Measurements from ENCODE around the gene MCM6. TPM values are rescaled to one million over a fixed set of nuclear protein-coding genes. Genes with fewer than 3 reads are reported as not detected.

Gene MCM6
- 10 to 100 TPM; 13.5 to 15.6 TPM for total RNA-seq
- 1 to 10 TPM; 6.8 to 8.9 TPM for polyA plus RNA-seq
- long read RNA-seq, donor 1, transcript MCM6-201 (17 exons, 3,736 nt), result major isoform, 5 of 5 reads
- long read RNA-seq, donor 1, partial matches to known transcripts, result 0 of 5 reads
- long read RNA-seq, donor 1, other reads (novel, unspliced or antisense), result 0 of 5 reads
- long read RNA-seq, donor 2, partial matches to known transcripts, result 0 of 1 reads
- long read RNA-seq, donor 2, other reads (novel, unspliced or antisense), result 0 of 1 reads
- long read RNA-seq, donor 3, partial matches to known transcripts, result 8 of 11 reads
- long read RNA-seq, donor 3, other reads (novel, unspliced or antisense), result 0 of 11 reads
- long read RNA-seq, donor 4, partial matches to known transcripts, result 0 of 2 reads
- long read RNA-seq, donor 4, other reads (novel, unspliced or antisense), result 0 of 2 reads
- long read RNA-seq, donor 5, transcript MCM6-201 (17 exons, 3,736 nt), result major isoform, 10 of 10 reads
- long read RNA-seq, donor 5, partial matches to known transcripts, result 0 of 10 reads
- long read RNA-seq, donor 5, other reads (novel, unspliced or antisense), result 0 of 10 reads

- DNase-seq (peak; percentile 99 to 100 (median 99)), ATAC-seq (ENCODE audit: insufficient read depth, low FRiP score) (peak; percentile 98)
- Histone ChIP-seq H3K4me3 (peak within 1 kb of the TSS; percentile 53), H3K36me3 (ENCODE audit: control insufficient read depth in 4 of 4, insufficient read depth in 4 of 4, low read length in 4 of 4) (peaks cover 0 to 4% (median 2%) of the 10 kb centered on the region in 4 donors), H3K27me3 (ENCODE audit: control insufficient read depth in 3 of 3, insufficient read depth in 3 of 3, low read length in 2 of 3) (no peaks in the 10 kb centered on the region), H3K27ac (ENCODE audit: low read depth in 1 of 2, low read length in 1 of 2) (peak within 1 kb of the TSS; percentile 61 to 78), H3K4me1 (ENCODE audit: control insufficient read depth in 5 of 5, insufficient read depth in 5 of 5, low read length in 5 of 5) (peaks cover 0 to 16% (median 3%) of the 10 kb centered on the region in 5 donors), H3K9me3 (ENCODE audit: control insufficient read depth in 4 of 4, insufficient read depth in 3 of 4, low read length in 3 of 4) (peaks cover 0 to 2% (median 0%) of the 10 kb centered on the region in 4 donors), H3K9ac (ENCODE audit: insufficient read depth in 1 of 2, low read length in 2 of 2) (peak within 1 kb of the TSS; percentile 34 to 72)
- no peak for TF ChIP-seq CTCF (IDR thresholded peaks at IDR 0.05; ENCODE audit: control extremely low read depth, extremely low read depth)
- 0% methylated on average over 62 to 71 of the region's 71 CpGs for WGBS, 2 donors
These were observed at the start of gene MCM6 for GRCh38 chr2:135876066-135876711. TSS of gene MCM6 (minus strand) at chr2:135876443. CDS start at chr2:135876365, 78 bp downstream.

- DNase-seq, result no peak
- TF ChIP-seq CTCF (IDR thresholded peaks at IDR 0.05; ENCODE audit: control extremely low read depth, extremely low read depth), result no peak
- H3K27ac ChIP-seq (ENCODE audit: low read depth in 1 of 2, low read length in 1 of 2), result no peak overlapping the region
- H3K27me3 ChIP-seq (ENCODE audit: control insufficient read depth in 3 of 3, insufficient read depth in 3 of 3, low read length in 2 of 3), result no peaks in the 10 kb centered on the region
- H3K36me3 ChIP-seq (ENCODE audit: control insufficient read depth in 4 of 4, insufficient read depth in 4 of 4, low read length in 4 of 4), result peaks cover 3 to 19% (median 14%) of the 10 kb centered on the region in 4 donors
- no peak overlapping the region for H3K4me3 ChIP-seq
- no peaks in the 10 kb centered on the region for H3K4me1 ChIP-seq (ENCODE audit: control insufficient read depth in 5 of 5, insufficient read depth in 5 of 5, low read length in 5 of 5)
- ATAC-seq (ENCODE audit: insufficient read depth, low FRiP score), result no peak
- 63 to 73% methylated on average over 2 of the region's 2 CpGs for WGBS, 2 donors
- H3K9me3 ChIP-seq (ENCODE audit: control insufficient read depth in 4 of 4, insufficient read depth in 3 of 4, low read length in 3 of 4), result no peaks in the 10 kb centered on the region
- no peak overlapping the region for H3K9ac ChIP-seq (ENCODE audit: insufficient read depth in 1 of 2, low read length in 2 of 2)
These were observed 49.3 kb upstream of the MCM6 start for GRCh38 chr2:135925571-135925970.

GRCh38 chr2:135916207-135916606 lies 40.0 kb upstream of the MCM6 start:
- Histone ChIP-seq H3K4me1 (ENCODE audit: control insufficient read depth in 5 of 5, insufficient read depth in 5 of 5, low read length in 5 of 5) (no peaks in the 10 kb centered on the region), H3K27ac (ENCODE audit: low read depth in 1 of 2, low read length in 1 of 2) (no peak overlapping the region), H3K4me3 (no peak overlapping the region), H3K9ac (ENCODE audit: insufficient read depth in 1 of 2, low read length in 2 of 2) (no peak overlapping the region), H3K9me3 (ENCODE audit: control insufficient read depth in 4 of 4, insufficient read depth in 3 of 4, low read length in 3 of 4) (no peaks in the 10 kb centered on the region), H3K36me3 (ENCODE audit: control insufficient read depth in 4 of 4, insufficient read depth in 4 of 4, low read length in 4 of 4) (peaks cover 0 to 14% (median 2%) of the 10 kb centered on the region in 4 donors), H3K27me3 (ENCODE audit: control insufficient read depth in 3 of 3, insufficient read depth in 3 of 3, low read length in 2 of 3) (no peaks in the 10 kb centered on the region)
- DNase-seq (peak in 2 of 3 donors; percentile 74 to 77), ATAC-seq (ENCODE audit: insufficient read depth, low FRiP score) (no peak)
- peak; percentile 28 for TF ChIP-seq CTCF (IDR thresholded peaks at IDR 0.05; ENCODE audit: control extremely low read depth, extremely low read depth)
- WGBS, 2 donors, result 50 to 54% methylated on average over 3 of the region's 3 CpGs
